Gastroesophageal sphincter (tissue), 3 donors: ENCODE measurements around the gene LGALS3BP.

ENCODE experiments used
- CTCF ChIP-seq, 4 experiments: fragments of 200-600 bp in 2 of 4; fragments of 450-650 bp in 2 of 4; sonication (generic) in 1 of 4; IDR thresholded peaks; one replicate each; pipeline ENCODE4 v1.5.1; 2017 to 2019; ENCODE audit warnings: antibody characterized with exemption in 4 of 4, mild to moderate bottlenecking in 2 of 4, moderate library complexity in 2 of 4
- POLR2A ChIP-seq, 2 donors: fragments of 450-650 bp; IDR thresholded peaks; one replicate each; pipeline ENCODE4 v1.6.1; 2017; ENCODE audit warnings: antibody characterized with exemption in 2 of 2, mild to moderate bottlenecking in 2 of 2, moderate library complexity in 1 of 2

GRCh38 chr17:78929908-78930775 lies 49.6 kb downstream of the LGALS3BP start:
- no peak for TF ChIP-seq CTCF (IDR thresholded peaks at IDR 0.05)
- no peak for TF ChIP-seq POLR2A (IDR thresholded peaks at IDR 0.05)
